Right renal pelvis (tissue), 4 donors: ENCODE measurements around the gene B9D2. TPM values are rescaled to one million over a fixed set of nuclear protein-coding genes. Genes with fewer than 3 reads are reported as not detected.

ENCODE experiments used
- DNase-seq, 4 donors: peaks; one replicate each; pipeline ENCODE4 v3.0.0-alpha.2; 2013; ENCODE audit warnings: low read depth in 4 of 4, low spot score in 3 of 4, missing footprints in 1 of 4
- polyA plus RNA-seq, 4 donors: library from polyadenylated mRNA; unstranded; fragments of 120-200 nt; gene quantifications; one replicate each; pipeline ENCODE4 v1.2.1, GENCODE V29; 2013; ENCODE audit not compliant: insufficient read length in 4 of 4

Gene B9D2
- polyA plus RNA-seq, 4 donors, result 5.8 to 10.1 (median 6.3) TPM

DNA sequence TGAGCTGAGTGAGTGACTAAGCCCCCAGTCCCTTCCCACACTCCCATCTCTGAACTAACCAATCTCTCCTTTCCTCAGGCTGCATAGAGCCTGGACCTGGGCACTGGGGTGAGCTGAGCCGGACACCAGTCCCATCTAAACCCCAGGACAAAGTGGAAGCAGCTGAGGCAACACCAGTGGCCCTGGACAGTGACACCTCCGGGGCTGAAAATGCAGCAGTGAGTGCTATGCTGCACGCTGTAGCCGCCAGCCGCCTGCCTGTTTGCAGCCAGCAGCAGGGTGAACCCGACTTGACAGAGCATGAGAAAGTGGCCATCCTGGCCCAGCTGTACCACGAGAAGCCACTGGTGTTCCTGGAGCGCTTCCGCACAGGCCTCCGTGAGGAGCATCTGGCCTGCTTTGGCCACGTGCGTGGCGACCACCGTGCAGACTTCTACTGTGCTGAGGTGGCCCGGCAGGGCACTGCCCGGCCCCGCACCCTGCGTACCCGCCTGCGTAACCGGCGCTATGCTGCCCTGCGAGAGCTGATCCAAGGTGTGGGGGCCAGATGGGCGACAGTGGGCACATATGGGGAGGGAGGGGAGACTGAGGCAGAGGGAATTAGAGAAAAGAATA, 47.5 kb downstream of the B9D2 start:
- DNase-seq, result no peak

DNA sequence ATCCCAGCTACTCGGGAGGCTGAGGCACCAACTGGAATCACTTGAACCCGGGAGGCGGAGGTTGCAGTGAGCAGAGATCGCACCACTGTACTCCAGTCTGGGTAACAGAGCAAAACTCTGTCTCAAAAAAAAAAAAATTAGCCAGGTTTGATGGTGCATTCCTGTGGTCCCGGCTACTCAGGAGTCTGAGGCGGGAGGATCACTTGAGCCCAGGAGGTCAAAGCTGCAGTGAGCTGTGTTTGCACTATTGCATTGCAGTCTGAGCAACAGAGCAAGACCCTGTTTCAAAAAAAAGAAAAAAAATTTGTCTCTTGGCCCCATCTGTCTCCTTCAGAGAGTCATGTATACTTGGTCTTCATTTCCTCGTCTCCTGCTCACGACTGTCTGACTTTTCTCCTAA, 52.3 kb downstream of the B9D2 start:
- DNase-seq, result no peak

DNA sequence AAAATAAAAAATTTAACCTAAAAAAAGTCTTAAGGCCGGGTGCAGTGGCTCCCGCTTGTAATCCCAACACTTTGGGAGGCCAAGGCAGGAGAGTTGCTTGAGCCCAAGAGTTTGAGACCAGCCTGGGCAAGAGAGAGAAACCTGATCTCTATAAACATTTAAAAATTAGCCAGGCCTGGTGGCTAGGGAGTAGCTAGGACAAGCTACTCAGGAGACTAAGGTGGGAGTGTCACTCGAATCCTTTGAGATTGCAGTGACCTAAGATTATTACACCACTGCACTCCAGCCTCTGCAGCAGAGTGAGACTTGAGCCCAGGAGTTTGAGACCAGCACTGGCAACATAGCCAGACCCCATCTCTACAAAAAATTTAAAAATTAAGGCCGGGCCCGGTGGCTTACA, 52.9 kb downstream of the B9D2 start:
- no peak for DNase-seq

DNA sequence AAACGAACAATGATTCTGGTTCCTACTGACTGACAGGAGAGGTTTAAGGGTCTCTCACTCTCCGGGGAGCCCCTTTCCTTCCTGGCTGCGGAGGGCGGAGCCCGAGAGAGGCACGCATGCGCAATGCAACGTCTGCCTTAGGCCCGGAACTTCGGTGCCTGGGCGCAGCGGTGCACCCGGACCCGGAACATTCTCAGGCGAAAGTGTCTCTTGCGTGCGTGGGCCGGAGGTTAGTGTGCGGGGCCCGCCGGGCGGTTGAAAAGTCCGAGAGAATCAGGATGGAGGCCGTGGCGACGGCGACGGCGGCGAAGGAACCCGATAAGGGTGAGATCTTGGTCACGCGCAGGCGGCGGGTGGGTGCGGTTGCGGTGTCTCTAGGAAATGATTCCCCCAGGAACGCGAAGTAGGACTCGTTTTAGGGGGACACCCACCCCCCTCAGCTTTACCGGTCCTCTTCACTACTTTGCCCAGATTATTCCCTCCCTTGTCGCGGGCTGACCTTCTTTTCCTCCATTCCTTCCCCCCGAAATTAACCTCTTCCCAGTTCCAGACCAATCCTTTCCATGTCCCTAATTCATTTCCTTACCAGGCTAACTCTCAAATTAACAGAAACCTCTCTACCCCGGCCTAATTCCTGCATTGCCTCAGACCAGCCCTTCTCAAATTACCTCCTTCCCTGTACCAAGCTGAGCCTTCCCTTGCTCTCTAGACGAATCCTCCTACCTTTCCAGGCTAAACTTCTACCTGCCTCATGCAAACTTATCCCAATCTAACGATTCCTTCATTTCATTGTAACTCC, 53.7 kb downstream of the B9D2 start, which contains the start of gene CCDC97:
TSS of gene CCDC97 (plus strand) at position 140 of the 799 bp plus-strand sequence. CDS start at position 279, 139 bp downstream.
- DNase-seq, result peak; percentile 80 to 96 (median 85)

DNA sequence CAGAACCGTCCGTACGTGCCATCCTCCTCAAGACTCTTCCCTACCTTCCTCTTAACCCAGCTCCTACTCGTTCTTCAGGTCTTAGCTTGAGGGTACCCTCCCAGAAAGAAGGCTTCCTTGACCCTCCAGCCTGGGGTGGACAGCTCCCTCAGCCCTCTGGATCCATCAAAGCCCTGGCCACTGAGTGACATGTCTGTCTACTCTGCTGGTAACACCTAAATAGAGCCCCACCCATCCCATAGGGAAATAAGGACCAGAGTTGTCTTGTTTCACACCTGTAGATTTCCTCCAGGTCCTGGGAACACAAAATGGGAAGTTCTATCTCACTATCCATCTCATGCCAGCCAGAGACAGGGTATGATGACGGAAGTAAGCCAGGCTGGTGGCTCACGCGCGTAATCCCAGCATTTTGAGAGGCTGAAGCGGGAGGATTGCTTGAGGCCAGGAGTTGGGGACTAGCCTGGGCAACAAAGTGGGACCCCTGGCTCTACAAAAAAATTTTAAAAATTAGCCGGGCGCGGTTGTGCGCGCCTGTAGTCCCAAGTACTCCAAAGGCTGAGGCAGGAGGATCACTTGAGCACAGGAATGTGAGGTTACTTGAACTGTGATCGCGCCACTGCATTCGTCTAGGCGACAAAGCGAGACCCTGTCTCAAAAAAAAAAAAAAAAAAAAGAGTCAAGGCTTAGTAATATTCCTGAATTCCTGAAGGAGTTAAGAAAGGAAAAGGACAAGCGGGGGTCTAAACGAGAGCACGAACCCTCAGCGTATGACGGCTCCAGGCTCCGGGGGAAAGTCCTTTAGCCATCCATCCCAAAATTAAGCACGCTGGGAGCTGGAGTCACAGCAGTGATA, 54.5 kb downstream of the B9D2 start:
- DNase-seq, result no peak

DNA sequence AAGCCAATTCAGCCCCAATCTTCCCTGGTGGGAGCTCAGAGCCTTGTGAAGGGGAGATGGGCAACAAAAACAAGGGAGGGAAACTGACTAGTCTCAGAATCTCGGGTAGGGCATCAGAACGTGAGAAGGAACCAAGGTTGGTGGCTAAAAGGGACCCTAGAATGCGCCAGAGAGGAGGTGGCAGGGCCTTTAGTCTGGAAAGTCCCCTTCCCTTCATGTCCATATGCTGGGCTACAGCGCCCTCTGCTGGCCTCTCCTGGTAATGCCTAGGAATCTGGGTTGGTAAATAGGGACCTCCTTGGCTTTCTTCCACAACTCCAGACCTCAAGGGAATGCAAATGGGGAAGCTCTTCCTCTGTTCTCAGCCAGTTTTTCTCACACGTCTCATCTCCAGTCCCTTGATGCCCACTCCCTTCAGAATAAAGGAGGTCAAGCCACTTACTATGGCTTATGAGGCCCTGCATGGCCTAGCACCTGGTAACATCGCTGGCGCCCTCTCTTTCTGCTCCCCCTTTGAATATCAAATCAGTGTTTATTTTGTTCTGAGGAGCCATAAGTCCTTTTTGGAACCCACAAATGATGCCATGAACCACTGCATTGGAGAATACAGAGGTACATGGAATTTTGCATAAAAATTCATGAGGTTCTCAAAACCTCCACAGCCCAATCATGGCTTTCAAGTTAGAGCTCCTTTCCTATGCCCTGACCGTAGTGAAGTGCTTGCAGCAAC, 55.3 kb downstream of the B9D2 start:
- peak; percentile 83 to 90 (median 86) for DNase-seq

DNA sequence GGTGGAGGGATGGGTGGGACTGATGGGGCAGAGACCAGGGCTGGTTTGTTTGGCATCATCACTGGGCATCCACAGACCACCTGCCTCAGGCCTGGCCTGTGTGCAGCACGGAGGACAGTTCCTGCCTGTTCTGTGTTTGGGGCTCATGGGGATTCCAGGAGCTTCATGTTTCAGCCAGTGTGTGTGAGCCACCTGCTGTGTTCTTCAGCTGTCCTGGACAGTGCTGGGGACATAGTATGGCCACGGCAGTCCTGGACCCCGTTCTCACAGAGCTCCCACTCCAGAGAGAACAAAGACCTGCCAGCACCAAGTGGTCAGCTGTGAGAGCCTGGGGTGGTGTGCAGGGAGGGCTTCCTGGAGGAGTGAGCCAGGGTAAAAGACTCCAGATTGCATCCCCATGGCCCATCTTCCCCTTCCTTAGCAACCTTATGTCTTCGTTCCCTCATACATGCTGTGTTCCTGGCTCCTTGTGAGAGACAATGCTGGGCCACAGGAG, 55.9 kb downstream of the B9D2 start:
- DNase-seq, result no peak

DNA sequence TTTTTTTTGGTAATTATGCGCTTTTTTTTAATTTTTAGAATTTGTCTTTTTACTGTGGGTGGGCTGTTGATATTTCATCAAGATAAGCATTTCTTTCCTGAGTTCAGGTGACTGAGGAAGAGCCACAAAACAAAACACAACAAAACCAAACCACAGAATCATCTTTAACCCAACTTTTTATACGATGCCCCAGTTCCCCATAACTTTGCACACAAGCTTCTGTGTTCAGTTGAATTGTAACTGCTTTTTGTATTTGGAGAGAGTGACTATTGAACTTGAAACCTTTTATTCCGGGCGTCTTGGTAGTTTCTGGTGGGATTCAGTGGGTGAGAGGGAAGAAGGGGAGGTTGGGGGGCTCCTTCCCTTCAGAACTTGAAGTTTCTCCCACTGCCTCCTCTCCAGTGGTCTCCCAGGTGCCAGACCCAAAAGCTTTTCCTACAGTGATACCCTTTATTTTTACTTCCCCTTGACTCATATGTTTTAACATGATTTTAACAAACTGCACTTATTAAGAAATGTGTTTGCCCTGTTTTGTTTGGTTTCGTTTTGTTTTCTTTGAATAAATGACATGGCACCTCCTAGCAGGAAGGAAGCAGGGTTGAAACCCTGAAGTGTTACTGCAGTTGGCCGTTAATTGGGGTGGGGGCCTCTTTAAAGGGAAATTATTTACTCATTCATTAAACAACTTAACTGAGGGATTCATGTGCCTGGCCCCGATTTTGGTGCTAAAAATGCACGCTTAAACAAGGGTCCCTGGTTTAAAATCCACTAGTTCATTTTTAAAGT, 56.7 kb downstream of the B9D2 start:
- DNase-seq, result no peak

DNA sequence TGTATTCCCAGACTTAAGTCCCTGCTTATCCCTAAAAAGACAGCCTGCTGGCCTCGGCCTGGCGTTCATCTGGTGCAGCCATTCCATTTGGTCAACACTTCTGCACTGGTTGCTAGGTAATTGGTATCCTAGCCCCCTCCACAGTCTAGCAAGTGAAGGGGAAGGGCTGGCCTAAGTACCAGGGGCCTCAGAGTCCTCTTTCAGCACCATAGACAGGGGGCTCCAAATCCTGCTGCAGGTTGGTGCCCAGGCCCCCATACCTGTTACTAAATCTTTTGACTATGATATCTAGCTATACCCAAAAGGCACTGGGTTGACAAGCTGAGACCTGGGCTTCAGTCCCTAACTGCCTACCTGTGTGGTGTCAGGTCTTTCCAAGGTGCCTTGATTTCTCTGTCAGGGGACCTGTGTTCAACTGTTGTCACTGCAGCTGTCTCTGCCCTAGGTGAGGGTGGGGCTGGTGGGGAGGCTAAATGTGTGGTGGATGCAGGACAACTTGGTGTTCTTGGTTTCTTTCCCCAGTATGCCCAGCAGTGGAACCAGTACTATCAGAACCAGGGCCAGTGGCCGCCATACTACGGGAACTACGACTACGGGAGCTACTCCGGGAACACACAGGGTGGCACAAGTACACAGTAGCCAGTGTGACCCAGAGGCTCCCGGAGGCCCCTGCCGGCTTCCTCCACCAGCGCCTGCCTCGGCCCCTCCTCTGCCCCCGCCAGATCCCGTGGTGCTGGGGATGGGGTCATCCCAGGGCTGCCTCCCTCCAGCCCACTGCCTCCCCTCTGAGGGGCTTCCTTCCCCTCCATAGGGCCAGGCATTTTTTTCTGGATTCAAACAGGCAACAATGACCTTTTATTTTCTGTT, 57.8 kb downstream of the B9D2 start:
- no peak for DNase-seq

DNA sequence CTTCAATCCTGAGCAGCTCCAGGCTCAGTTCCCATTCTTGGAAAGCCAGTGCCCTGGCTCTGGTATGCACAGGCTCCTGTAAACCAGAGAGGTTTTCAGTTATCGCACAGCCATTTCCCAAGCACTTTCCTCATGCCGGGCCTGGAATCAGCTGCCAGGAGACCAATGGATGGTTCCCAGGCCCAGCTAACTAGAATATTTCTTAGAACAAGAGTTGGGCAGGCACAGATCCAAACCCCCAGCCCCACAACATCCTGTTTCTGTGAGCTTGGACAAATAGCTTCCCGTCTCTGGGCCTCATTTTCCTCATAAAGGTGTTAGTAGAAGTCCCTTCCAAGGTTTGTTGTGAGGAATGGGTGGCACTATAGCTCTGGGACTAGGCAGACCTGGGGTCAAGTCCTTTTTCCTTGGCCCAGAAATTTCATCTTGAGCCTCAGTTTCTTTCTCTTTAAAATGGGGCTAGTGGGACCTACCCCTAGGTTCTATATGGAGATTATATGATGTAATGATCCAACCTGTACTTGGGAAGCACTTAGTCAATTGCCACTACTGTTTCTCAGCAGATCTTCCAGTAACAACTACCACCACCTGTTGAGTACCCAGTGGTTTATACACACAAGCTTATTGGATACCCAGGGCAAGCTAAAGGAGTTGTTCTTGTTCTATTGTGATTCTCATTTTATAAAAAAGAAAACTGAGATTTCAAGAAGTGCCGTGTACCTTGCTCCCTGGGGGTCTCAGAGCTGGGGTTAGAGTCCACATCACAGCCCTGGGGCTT, 59.1 kb downstream of the B9D2 start:
- DNase-seq, result no peak

Other genes starting within 250 kb of the B9D2 start
- gene CYP2F1, start 249.7 kb downstream of the B9D2 start, polyA plus RNA-seq, result under 1 TPM in 1 of 4 donors, not detected in 3; 0.04 TPM
- under 1 TPM; 0.22 to 0.64 (median 0.42) TPM for gene CYP2S1, start 170.9 kb downstream of the B9D2 start, polyA plus RNA-seq
- 10 to 100 TPM; 30.9 to 34.9 (median 32.5) TPM for gene AXL, start 144.9 kb downstream of the B9D2 start, polyA plus RNA-seq
- 100 to 1,000 TPM; 202 to 215 (median 206) TPM for gene HNRNPUL1, start 99.8 kb downstream of the B9D2 start, polyA plus RNA-seq
- 10 to 100 TPM; 33.1 to 36.2 (median 34.5) TPM for gene CCDC97, start 54.0 kb downstream of the B9D2 start, polyA plus RNA-seq
- gene TGFB1, start 10.2 kb downstream of the B9D2 start, polyA plus RNA-seq, result 10 to 100 TPM; 24.0 to 37.9 (median 30.5) TPM
- 10 to 100 TPM in 2 of 4 donors, 1 to 10 TPM in 2; 9.1 to 14.2 (median 10.1) TPM for gene TMEM91, start 12.4 kb upstream of the B9D2 start, polyA plus RNA-seq
- 10 to 100 TPM; 14.3 to 21.4 (median 16.3) TPM for gene EXOSC5, start 33.2 kb upstream of the B9D2 start, polyA plus RNA-seq
- 10 to 100 TPM; 26.8 to 59.4 (median 29.0) TPM for gene BCKDHA, start 33.7 kb upstream of the B9D2 start, polyA plus RNA-seq
- gene B3GNT8, start 63.2 kb upstream of the B9D2 start, polyA plus RNA-seq, result 1 to 10 TPM; 3.3 to 6.5 (median 5.3) TPM
- gene DMAC2, start 75.8 kb upstream of the B9D2 start, polyA plus RNA-seq, result 10 to 100 TPM; 58.2 to 62.1 (median 59.2) TPM
- 1 to 10 TPM; 2.3 to 6.3 (median 5.0) TPM for gene ERICH4, start 79.0 kb upstream of the B9D2 start, polyA plus RNA-seq
- gene CEACAM21, start 212.0 kb upstream of the B9D2 start, polyA plus RNA-seq, result 1 to 10 TPM in 2 of 4 donors, under 1 TPM in 2; 0.80 to 2.1 (median 1.3) TPM